Tibial nerve (tissue), 4 donors: ENCODE results near the gene KCNA10. TPM values are rescaled to one million over a fixed set of nuclear protein-coding genes. Genes with fewer than 3 reads are reported as not detected.

Source experiments
- DNase-seq, 2 donors: peaks; one replicate each; pipeline ENCODE4 v3.0.0-alpha.2; 2019; ENCODE audit warnings: low spot score in 2 of 2
- H3K27ac ChIP-seq, 4 donors: fragments of 200-600 bp; sonication (generic) in 3 of 4; one replicate each; pipeline ENCODE4 v1.5.1; 2017 to 2019; ENCODE audit warnings: mild to moderate bottlenecking in 1 of 4
- H3K27me3 ChIP-seq, 2 donors: fragments of 200-600 bp; sonication (generic) in 1 of 2; one replicate each; pipeline versions ENCODE4 v1.5.1 to v1.6.0; 2017 to 2019
- H3K36me3 ChIP-seq, 3 donors: fragments of 200-600 bp; sonication (generic); one replicate each; pipeline ENCODE4 v1.5.1; 2018 to 2019
- H3K4me1 ChIP-seq, 4 donors: fragments of 200-600 bp; sonication (generic) in 3 of 4; one replicate each; pipeline ENCODE4 v1.5.1; 2017 to 2019
- H3K4me3 ChIP-seq, 4 donors: fragments of 200-600 bp; sonication (generic) in 3 of 4; one replicate each; pipeline ENCODE4 v1.5.1; 2017 to 2019; ENCODE audit warnings: mild to moderate bottlenecking in 1 of 4, moderate library complexity in 1 of 4
- H3K9me3 ChIP-seq, 4 donors: fragments of 200-600 bp; sonication (generic) in 3 of 4; one replicate each; pipeline ENCODE4 v1.5.1; 2017 to 2019
- EP300 ChIP-seq, 2 donors: sonication (generic); formaldehyde crosslinking; IDR thresholded peaks; one replicate each; pipeline ENCODE4 v1.6.1; 2017; ENCODE audit warnings: antibody characterized with exemption in 2 of 2, mild to moderate bottlenecking in 1 of 2
- POLR2A ChIP-seq, 2 donors: fragments of 450-650 bp; IDR thresholded peaks; one replicate each; pipeline ENCODE4 v1.6.1; 2017; ENCODE audit warnings: antibody characterized with exemption in 2 of 2, mild to moderate bottlenecking in 2 of 2, moderate library complexity in 2 of 2
- WGBS, 2 donors: methylation state at CpG; one replicate each; pipeline ENCODE4 v1.1.5; 2018; 5-methylcytosine and 5-hydroxymethylcytosine counted together
- total RNA-seq, 4 donors: library from RNA; depleted of rRNA; stranded (reverse); fragments of >200 nt; gene quantifications; one replicate each; pipeline ENCODE4 v1.1.0, GENCODE V29; 2016
- TF ChIP-seq, protein P1 (sequence below), 5 experiments: fragments of 200-600 bp in 3 of 5; fragments of 450-650 bp in 2 of 5; sonication (generic) in 3 of 5; IDR thresholded peaks; one replicate each; pipeline ENCODE4 v1.5.1; 2016 to 2019; ENCODE audit warnings: antibody characterized with exemption in 5 of 5, mild to moderate bottlenecking in 3 of 5, moderate library complexity in 2 of 5

The KCNA10 gene
- not detected for total RNA-seq

DNA sequence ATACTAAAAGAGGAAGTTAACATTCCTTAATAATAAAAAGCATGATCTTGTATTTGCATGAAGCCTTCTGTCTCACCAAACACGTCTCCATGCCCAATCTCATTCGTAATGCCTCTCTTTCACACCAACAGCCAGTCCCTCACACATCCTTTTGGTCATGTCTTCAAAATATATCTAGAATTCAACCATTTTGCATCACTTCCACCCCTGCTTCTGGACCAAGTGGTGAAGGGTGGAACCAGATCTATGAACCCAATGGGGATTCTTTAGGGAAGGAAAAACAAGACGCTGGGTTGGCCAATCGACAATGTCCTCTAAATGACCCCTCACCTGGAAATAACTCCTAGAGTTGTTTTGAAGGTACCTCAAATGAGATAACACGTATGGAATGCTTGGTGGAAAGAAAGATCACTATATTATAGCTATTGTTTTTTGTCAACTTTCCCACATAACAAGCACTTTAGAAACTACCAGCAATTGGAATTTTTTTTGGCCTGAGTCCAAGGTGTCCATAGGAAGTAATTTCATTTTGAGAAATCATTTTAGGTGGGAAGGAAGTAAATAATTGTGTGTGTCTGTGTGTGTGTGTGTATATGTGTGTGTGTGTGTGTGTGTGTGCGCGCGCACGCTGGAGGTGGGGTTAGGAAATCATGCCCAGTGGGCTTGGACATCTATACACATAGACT lies at the start of gene KCNA10:
Gene KCNA10 (minus strand): TSS at position 51 of the 686 bp plus-strand sequence. CDS start 388 bp downstream, outside the sequence.
- H3K36me3 ChIP-seq: no peaks in the 10 kb centered on the region
- no peak for DNase-seq
- peaks cover 0 to 19% (median 2%) of the 10 kb centered on the region in 4 donors for H3K4me1 ChIP-seq
- no peak within 1 kb of the TSS for H3K4me3 ChIP-seq
- H3K9me3 ChIP-seq: no peaks in the 10 kb centered on the region
- H3K27me3 ChIP-seq: no peaks in the 10 kb centered on the region
- TF ChIP-seq EP300 (IDR thresholded peaks at IDR 0.05) (no peak), POLR2A (IDR thresholded peaks at IDR 0.05) (no peak)
- TF ChIP-seq, protein P1, sequence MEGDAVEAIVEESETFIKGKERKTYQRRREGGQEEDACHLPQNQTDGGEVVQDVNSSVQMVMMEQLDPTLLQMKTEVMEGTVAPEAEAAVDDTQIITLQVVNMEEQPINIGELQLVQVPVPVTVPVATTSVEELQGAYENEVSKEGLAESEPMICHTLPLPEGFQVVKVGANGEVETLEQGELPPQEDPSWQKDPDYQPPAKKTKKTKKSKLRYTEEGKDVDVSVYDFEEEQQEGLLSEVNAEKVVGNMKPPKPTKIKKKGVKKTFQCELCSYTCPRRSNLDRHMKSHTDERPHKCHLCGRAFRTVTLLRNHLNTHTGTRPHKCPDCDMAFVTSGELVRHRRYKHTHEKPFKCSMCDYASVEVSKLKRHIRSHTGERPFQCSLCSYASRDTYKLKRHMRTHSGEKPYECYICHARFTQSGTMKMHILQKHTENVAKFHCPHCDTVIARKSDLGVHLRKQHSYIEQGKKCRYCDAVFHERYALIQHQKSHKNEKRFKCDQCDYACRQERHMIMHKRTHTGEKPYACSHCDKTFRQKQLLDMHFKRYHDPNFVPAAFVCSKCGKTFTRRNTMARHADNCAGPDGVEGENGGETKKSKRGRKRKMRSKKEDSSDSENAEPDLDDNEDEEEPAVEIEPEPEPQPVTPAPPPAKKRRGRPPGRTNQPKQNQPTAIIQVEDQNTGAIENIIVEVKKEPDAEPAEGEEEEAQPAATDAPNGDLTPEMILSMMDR (IDR thresholded peaks at IDR 0.05): no peak
- H3K27ac ChIP-seq: no peak within 1 kb of the TSS
- WGBS, 2 donors: 53 to 54% methylated on average over 9 of the region's 9 CpGs

DNA sequence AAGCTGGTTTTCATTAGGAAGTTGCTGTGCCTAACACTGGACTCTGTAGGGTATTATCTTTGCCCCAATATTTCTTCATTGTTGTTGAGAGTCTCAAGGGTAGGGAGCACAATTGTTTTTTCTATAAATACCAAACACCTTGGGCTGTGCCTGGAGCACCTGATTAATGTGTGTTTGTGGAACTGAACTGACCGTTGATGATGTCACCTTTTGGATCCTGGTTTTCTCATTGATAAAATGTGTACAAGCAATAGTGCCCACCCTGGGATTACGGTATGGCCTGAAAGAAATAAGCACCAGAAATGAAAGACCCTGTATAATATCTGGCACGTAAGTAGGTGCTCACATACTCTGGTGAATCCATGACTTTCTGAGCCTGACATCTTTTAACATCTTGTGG lies 47.9 kb upstream of the KCNA10 start:
- 81 to 96% methylated on average over 3 of the region's 3 CpGs for WGBS, 2 donors
- H3K27me3 ChIP-seq: no peaks in the 10 kb centered on the region
- no peak for DNase-seq
- no peak overlapping the region for H3K4me3 ChIP-seq
- no peak for TF ChIP-seq EP300 (IDR thresholded peaks at IDR 0.05)
- TF ChIP-seq, protein P1 (IDR thresholded peaks at IDR 0.05): no peak
- TF ChIP-seq POLR2A (IDR thresholded peaks at IDR 0.05): no peak
- peaks cover 0 to 15% (median 3%) of the 10 kb centered on the region in 4 donors for H3K4me1 ChIP-seq
- H3K36me3 ChIP-seq: no peaks in the 10 kb centered on the region
- H3K9me3 ChIP-seq: no peaks in the 10 kb centered on the region
- no peak overlapping the region for H3K27ac ChIP-seq

DNA sequence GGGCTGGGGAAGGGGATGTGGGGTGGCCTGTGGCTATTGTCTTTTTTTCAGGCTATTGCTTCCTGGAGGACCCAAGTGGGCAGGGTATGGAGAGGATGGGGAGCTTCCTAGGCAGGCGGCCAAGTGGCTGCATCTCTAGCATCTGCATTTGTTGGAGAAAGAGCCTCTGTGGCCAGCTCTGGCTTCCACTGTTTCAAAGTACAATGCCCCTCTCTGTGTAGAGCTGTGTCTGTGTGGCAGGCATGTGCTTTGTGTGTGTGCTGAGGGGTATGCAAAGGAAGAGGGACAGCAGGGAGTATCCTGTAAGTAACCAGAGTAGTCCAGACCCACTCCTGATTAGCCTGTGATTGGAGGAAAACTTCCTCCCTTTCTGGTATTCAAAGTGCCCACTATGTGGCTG lies 46.6 kb upstream of the KCNA10 start:
- TF ChIP-seq POLR2A (IDR thresholded peaks at IDR 0.05): no peak
- no peak for TF ChIP-seq EP300 (IDR thresholded peaks at IDR 0.05)
- TF ChIP-seq, protein P1 (IDR thresholded peaks at IDR 0.05): no peak
- peaks cover 0 to 15% (median 3%) of the 10 kb centered on the region in 4 donors for H3K4me1 ChIP-seq
- no peaks in the 10 kb centered on the region for H3K36me3 ChIP-seq
- H3K4me3 ChIP-seq: no peak overlapping the region
- no peak for DNase-seq
- H3K27me3 ChIP-seq: no peaks in the 10 kb centered on the region
- peak overlapping the region in 2 of 4 donors; percentile 42 to 43 for H3K27ac ChIP-seq
- 18 to 24% methylated on average over 1 of the region's 1 CpG for WGBS, 2 donors
- no peaks in the 10 kb centered on the region for H3K9me3 ChIP-seq

- Histone ChIP-seq H3K4me1 (peaks cover 0 to 15% (median 3%) of the 10 kb centered on the region in 4 donors), H3K4me3 (no peak overlapping the region), H3K27me3 (no peaks in the 10 kb centered on the region), H3K36me3 (no peaks in the 10 kb centered on the region), H3K9me3 (no peaks in the 10 kb centered on the region), H3K27ac (no peak overlapping the region)
- WGBS, 2 donors: 80 to 89% methylated on average over 4 of the region's 4 CpGs
- TF ChIP-seq, protein P1 (IDR thresholded peaks at IDR 0.05): no peak
- TF ChIP-seq EP300 (IDR thresholded peaks at IDR 0.05) (no peak), POLR2A (IDR thresholded peaks at IDR 0.05) (no peak)
- no peak for DNase-seq
These were observed 44.1 kb upstream of the KCNA10 start for GRCh38 chr1:110563089-110563488.

DNA sequence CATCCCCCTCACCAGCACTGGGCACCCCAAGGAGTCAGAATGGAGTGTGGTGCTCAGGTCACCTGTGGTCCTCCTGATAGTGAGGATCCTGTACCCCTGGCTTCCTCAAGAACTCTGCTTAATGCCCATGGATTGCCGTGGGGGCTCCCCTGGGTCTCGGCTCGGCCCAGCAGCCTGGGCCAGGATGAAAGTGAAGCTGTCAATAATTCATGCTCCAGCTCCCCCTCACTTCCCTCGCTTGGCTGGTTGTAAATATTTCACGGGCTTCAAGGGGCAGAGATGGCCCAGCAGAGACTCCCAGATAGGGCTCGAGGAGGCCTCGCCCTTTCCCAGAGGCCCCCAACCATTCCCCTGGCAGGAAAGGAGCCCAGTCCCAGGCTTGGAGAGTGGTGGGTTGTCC lies 42.6 kb upstream of the KCNA10 start:
- Histone ChIP-seq H3K4me3 (no peak overlapping the region), H3K36me3 (no peaks in the 10 kb centered on the region), H3K27me3 (no peaks in the 10 kb centered on the region), H3K4me1 (peaks cover 0 to 27% (median 3%) of the 10 kb centered on the region in 4 donors), H3K27ac (no peak overlapping the region), H3K9me3 (no peaks in the 10 kb centered on the region)
- no peak for DNase-seq
- WGBS, 2 donors: 67 to 73% methylated on average over 7 of the region's 7 CpGs
- TF ChIP-seq, protein P1 (IDR thresholded peaks at IDR 0.05): no peak
- TF ChIP-seq EP300 (IDR thresholded peaks at IDR 0.05): no peak
- no peak for TF ChIP-seq POLR2A (IDR thresholded peaks at IDR 0.05)
